GM04504 (cell line): ENCODE measurements around the gene MYOF.
"Not testable (repeated sequence)": the region's sequence is repeated elsewhere in the genome, so short reads cannot be mapped to it uniquely, and the experiment has no call there.

Experiments used
- DNase-seq: peaks from one replicate; pipeline ENCODE4 v3.0.0-alpha.2; 2012; ENCODE audit warnings: low read depth

MYOF gene

GRCh38 chr10:93454146-93454545, 28.0 kb downstream of the MYOF start:
- DNase-seq = no peak

DNA sequence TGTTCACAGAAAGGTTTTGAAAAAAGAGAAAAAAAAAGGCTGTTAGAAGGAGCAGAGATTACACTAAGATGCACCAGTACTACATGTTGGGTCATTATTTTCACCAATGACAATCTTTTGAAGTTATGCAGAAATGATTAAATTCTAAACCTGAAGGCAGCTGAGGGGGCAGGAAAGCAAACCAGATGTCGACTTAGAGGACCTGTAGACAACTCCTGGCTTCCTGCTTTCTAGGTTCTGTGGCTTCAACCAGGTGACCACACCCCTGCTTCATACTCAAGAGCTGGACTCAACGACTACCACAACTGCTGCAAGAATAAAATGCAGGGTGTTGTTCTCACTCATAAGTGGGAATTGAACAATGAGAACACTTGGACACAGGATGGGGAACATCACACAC, 30.0 kb downstream of the MYOF start:
- no peak for DNase-seq

GRCh38 chr10:93451244-93451947, 30.7 kb downstream of the MYOF start:
- DNase-seq = no peak

DNA sequence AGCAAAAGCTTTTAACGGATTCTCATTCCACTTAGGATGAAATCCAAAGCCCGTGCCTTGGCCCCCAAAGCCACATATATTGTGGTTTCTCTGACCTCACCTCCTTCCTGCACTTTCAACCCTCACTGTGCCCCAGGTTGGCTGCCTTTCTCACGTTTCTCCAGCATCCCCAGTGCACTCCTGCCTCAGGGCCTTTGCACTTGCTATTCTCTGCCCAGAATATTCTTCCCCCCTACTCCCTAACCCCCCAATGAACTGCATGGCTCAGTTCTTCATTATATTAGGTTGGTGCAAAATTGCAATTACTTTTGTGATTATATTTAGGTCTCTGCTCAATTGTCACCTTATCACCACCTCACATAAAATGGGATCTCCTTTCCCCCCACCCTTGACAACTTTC, 34.2 kb downstream of the MYOF start:
- DNase-seq = no peak

GRCh38 chr10:93447019-93447418, 35.1 kb downstream of the MYOF start:
- DNase-seq = no peak

DNA sequence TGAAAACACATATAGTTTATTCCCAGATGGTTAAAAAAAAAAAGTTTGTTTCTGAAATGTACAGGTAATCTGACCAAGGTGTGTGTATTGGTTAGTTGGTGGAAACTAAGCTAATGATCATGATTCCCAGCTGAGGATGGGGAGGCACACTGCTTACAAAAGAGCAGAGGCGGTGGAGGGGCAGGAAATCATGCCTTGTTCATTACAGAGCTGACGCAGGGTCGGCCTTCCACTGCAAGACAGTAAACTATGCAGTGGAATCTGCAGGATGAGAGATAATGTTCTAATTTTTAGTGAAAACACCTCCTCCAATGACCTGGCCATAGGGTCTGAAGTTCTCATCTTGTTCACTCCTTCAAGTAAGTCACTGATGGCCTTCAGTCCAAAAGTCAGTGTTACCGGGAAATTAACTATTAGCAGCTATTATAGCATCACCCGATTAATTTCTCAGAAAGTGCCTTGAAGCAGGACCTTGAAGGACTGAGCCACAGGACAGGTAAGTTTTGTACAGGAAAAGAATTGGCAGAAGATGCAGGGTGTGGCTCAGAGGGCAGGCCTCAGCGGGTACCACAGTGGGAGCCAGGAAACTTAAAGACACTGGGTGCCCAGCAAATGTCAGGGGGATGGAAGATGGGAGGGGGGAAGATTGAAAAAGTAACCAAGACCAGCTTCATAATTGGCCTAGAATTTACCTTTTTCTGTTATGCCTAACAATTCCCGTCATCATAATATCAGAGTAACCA, 36.0 kb downstream of the MYOF start:
- DNase-seq = no peak

- peak; percentile 98 for DNase-seq
Measured at GRCh38 chr10:93445097-93445960, 36.8 kb downstream of the MYOF start.

- DNase-seq = no peak
Measured at GRCh38 chr10:93443481-93443880, 38.7 kb downstream of the MYOF start.

- not testable (repeated sequence) for DNase-seq
Measured at GRCh38 chr10:93442721-93443120, 39.4 kb downstream of the MYOF start.

GRCh38 chr10:93440591-93441091, 41.5 kb downstream of the MYOF start:
- no peak for DNase-seq

DNA sequence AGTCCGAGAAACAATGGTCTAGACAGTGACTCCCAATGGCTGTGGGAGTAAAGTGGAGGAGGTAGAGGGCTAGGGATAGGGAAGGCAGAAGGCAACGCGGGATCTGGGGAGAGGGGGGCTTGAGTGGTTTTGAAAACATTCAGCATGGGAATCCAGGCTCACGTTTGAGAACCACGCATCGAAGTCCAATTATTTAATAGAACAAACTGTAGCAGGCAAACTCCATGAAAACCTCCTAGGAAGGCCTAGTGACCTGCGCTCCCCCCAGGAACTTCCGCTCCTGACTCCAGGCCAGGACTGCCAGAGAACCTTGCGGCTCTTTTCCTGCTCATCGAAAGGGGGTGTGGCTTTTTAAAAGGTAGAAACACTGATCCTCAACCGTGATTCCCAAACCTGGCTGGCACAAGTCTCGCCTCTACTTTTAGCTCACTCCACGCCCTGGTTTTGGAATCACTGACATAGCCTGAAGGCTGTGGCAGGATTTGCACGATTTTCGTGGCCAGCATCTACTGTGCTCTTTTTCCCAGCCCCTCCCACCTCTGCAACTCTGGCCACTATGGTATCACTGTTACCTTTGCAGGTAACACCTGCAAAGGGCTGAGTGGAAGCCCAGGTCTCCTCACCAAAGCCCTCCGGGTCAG, 43.4 kb downstream of the MYOF start:
- DNase-seq = no peak

- DNase-seq = no peak
Measured at GRCh38 chr10:93437946-93438612, 44.1 kb downstream of the MYOF start.

DNA sequence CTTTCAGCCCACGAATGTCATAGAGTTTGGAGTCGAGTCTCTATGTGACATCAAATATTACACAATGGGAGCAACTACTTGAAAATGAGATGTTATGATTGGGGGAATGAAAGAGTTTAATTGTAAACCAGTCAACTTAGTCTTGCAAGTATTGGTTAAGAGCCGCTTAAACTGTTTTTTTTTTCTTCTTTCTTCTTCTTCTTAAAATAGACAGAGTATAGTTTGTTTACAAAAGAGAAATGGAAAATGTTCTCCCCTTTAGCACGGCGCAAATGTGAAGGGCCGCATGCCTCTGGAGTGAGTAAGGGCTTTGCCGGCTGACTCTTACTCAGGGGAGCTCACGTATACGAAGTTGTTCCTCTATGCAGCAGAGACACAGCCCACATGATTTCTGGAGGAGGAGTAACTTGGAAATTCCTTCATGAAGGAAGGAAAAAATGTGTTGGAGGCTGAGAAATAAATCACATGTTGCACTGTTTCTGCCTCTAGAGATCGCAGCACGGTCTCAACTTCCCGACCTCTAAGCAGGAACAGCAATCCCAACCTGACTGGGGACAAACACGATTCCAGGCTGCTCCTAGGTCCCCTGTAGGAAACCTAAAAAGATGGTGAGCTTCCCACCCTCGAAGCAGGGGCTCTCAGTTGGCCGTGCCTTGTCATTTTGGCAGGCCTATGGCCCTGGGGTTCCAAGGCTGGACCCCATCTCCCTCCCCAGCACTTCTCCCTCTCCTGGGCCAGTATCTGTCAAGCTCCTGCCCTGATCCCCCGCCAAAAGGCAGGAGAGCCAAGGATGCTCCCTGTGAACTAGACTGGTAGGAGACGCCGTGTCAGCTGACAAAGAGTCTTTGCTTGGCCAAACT, 44.8 kb downstream of the MYOF start:
- DNase-seq = peak; percentile 98

- DNase-seq = peak; percentile 92
Measured at GRCh38 chr10:93436591-93437085, 45.5 kb downstream of the MYOF start.

DNA sequence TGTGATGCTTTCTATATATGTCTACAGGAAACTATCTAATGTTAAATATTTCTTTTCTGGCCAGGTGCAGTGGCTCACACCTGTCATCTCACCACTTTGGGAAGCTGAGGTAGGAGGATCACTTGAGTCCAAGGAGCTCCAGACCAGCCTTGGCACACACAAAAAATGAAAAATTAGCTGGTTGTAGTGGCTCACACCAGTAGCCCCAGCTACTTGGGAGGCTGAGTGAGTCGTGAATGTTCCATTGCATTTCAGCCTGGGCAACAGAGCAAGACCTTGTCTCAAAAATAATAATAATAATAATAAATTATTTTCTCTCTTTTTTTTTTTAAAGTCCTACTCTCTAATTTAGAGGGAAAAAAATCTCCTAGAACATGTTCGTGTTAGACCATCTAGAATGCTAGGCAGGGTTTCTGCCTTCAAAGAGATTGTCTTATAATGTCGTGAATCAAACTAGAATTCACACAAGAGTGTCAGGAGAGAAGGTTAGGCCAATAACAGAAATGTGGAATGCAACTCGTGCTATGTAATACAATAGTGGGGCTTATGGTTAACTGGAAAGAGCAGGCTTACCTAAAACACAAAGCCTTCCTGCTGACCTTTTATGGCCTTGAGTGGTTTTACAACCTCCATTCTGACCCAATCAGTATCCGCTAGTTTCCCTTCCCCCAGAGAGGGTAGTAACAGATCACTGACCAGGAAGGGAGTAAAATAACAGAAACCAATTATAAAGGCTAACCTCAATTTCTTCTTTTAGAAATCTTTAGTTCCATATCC, 46.3 kb downstream of the MYOF start:
- no peak for DNase-seq

DNA sequence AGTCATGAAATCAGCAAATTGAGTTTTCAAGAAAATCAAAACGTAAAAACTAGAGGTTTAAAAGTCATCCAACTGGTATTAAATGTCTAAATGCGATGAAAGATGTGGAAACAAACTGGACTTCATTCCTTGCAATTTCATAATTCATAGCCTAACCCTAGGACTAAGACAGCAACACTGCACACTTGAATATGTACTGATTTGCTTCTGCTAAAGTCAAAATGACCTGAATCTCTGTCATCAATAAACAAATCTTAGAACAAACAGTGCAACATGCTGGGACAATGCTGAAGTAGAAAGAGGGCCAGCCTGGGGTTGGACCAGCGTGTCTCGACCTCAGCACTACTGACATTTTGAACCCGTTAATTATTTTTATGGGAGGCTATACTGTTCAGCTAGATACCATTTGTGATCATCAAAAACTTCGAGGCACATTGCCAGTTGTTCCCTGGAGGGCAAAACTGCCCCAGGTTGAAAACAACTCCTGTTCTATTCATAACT, 47.1 kb downstream of the MYOF start:
- DNase-seq = no peak

- DNase-seq = no peak
Measured at GRCh38 chr10:93431361-93431760, 50.8 kb downstream of the MYOF start.

GRCh38 chr10:93425861-93426260, 56.3 kb downstream of the MYOF start:
- no peak for DNase-seq

DNA sequence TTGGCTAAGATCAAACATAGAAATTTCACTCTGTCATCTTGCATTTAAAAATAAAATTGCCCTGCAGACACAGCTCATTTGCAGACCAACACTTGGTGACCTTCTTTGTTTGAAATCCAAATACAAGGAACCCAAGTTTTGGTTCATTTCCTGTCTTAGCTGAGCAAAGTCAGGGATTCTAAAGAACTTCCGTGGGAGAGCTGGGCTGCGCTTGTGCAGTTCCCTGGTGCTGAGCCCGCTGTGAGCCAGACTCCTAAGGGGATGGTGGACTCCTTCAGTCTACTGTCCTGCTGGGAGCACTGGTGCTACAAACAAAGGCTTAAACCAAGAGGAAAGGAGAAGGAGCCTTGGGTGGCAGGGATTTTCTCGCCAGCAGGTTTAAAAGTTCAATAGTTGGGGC, 60.0 kb downstream of the MYOF start:
- no peak for DNase-seq
